H1 (cell line): ENCODE results near the gene IFNG. TPM values are rescaled to one million over a fixed set of nuclear protein-coding genes. Genes with fewer than 3 reads are reported as not detected.
"Not testable (repeated sequence)": the region's sequence is repeated elsewhere in the genome, so short reads cannot be mapped to it uniquely, and the experiment has no call there.

Source experiments
- CTCF ChIA-PET: fragments of 300-600 bp; sonication (Branson Sonifier 250); formaldehyde crosslinking; loops from one replicate; lab custom pipeline; 2021; ENCODE audit not compliant: partially characterized antibody; lab: Charles Lee
- POLR2A ChIA-PET: fragments of 300-600 bp; sonication (Branson Sonifier 250); formaldehyde crosslinking; loops from one replicate; lab custom pipeline; 2021; ENCODE audit warnings: inconsistent platforms; ENCODE audit not compliant: partially characterized antibody; lab: Charles Lee
- DNase-seq, 2 experiments: peaks; one replicate each; pipeline versions ENCODE4 v3.0.0 to v3.0.0-alpha.2; 2010 to 2022; ENCODE audit warnings: low spot score in 2 of 2, low read depth in 1 of 2, mixed read lengths in 1 of 2
- FAIRE-seq: peaks from 2 replicates; lab custom pipeline; 2011; peaks lifted over from hg19 to GRCh38; lab: Jason Lieb, UNC
- H2AFZ ChIP-seq: 2 replicates; pipeline ENCODE4 v1.8.1; 2012; ENCODE audit warnings: low read length, inconsistent platforms
- H2AK5ac ChIP-seq: 2 replicates; pipeline ENCODE4 v1.6.1; 2013; ENCODE audit warnings: low read depth, low read length
- H2BK120ac ChIP-seq: replicated peaks from 2 replicates; pipeline ENCODE3; 2013; ENCODE audit warnings: low read depth, low read length, inconsistent platforms
- H2BK12ac ChIP-seq: 2 replicates; pipeline ENCODE4 v1.6.1; 2013; ENCODE audit warnings: low read depth, low read length
- H2BK15ac ChIP-seq: 2 replicates; pipeline ENCODE4 v1.6.1; 2013; ENCODE audit warnings: low read length
- H2BK20ac ChIP-seq: 2 replicates; pipeline ENCODE4 v1.6.1; 2013; ENCODE audit warnings: low read length
- H2BK5ac ChIP-seq: 2 replicates; pipeline ENCODE4 v1.6.1; 2013; ENCODE audit warnings: low read depth, low read length
- H3K14ac ChIP-seq: 2 replicates; pipeline ENCODE4 v1.6.1; 2013; ENCODE audit warnings: inconsistent platforms; ENCODE audit not compliant: insufficient read length
- H3K18ac ChIP-seq: 2 replicates; pipeline ENCODE4 v1.6.1; 2013; ENCODE audit warnings: low read length; ENCODE audit errors: extremely low read depth
- H3K23ac ChIP-seq: 2 replicates; pipeline ENCODE4 v1.6.1; 2013; ENCODE audit warnings: inconsistent platforms; ENCODE audit not compliant: insufficient read length
- H3K23me2 ChIP-seq: 2 replicates; pipeline ENCODE4 v1.6.1; 2013; ENCODE audit warnings: low read depth, low read length
- H3K27ac ChIP-seq: 2 replicates; pipeline ENCODE4 v1.6.1; 2011; ENCODE audit warnings: low read depth, low read length, inconsistent platforms
- H3K27me3 ChIP-seq, 4 experiments: replicated peaks in 1 of 4; 1 replicate in 1 of 4; 2 replicates in 3 of 4; pipeline versions ENCODE4 v1.6.1 to v1.8.1; 2011 to 2013; ENCODE audit warnings: low read length in 3 of 4, mild to moderate bottlenecking in 3 of 4, inconsistent platforms in 2 of 4, mixed read lengths in 2 of 4, moderate library complexity in 1 of 4; ENCODE audit not compliant: control insufficient read depth in 3 of 4, insufficient read depth in 3 of 4; ENCODE audit errors: extremely low read depth in 1 of 4
- H3K36me3 ChIP-seq, 4 experiments: 2 replicates each; pipeline versions ENCODE4 v1.6.1 to v1.8.1; 2011 to 2013; ENCODE audit warnings: mild to moderate bottlenecking in 4 of 4, low read length in 3 of 4, moderate library complexity in 2 of 4, control low read depth in 1 of 4, inconsistent platforms in 1 of 4; ENCODE audit not compliant: insufficient read depth in 4 of 4, control insufficient read depth in 2 of 4
- H3K4ac ChIP-seq: replicated peaks from 2 replicates; pipeline ENCODE3; 2013; ENCODE audit warnings: low read length, low read depth, mixed read lengths, inconsistent platforms; ENCODE audit not compliant: insufficient read length
- H3K4me1 ChIP-seq, 4 experiments: replicated peaks in 1 of 4; 1 replicate in 1 of 4; 2 replicates in 3 of 4; pipeline versions ENCODE4 v1.6.1 to v1.8.1; 2011 to 2013; ENCODE audit warnings: low read length in 3 of 4, inconsistent platforms in 2 of 4, mixed read lengths in 1 of 4; ENCODE audit not compliant: insufficient read depth in 4 of 4, control insufficient read depth in 3 of 4
- H3K4me2 ChIP-seq, 2 experiments: 2 replicates each; pipeline versions ENCODE4 v1.6.1 to v1.8.1; 2011 to 2013; ENCODE audit warnings: low read depth in 2 of 2, low read length in 2 of 2, control low read depth in 1 of 2, inconsistent platforms in 1 of 2, mild to moderate bottlenecking in 1 of 2; ENCODE audit not compliant: insufficient read depth in 1 of 2
- H3K4me3 ChIP-seq, 4 experiments: fragments of 200-600, 300-600 bp in 1 of 4; sonication (generic), shearing (Covaris generic), sonication (Bioruptor Twin) in 1 of 4; 2 replicates each; pipeline versions ENCODE4 v1.5.1 to v1.8.1; 2011 to 2016; ENCODE audit warnings: low read length in 4 of 4, low read depth in 3 of 4, control low read depth in 2 of 4, inconsistent platforms in 2 of 4, mild to moderate bottlenecking in 2 of 4, mixed read lengths in 1 of 4, moderate library complexity in 1 of 4; ENCODE audit not compliant: insufficient read depth in 2 of 4; ENCODE audit errors: extremely low read depth in 1 of 4
- H3K56ac ChIP-seq: replicated peaks from 2 replicates; pipeline ENCODE3; 2013; ENCODE audit warnings: low read depth, mild to moderate bottlenecking, mixed read lengths, low read length, inconsistent platforms; ENCODE audit not compliant: insufficient read length
- H3K79me1 ChIP-seq: 2 replicates; pipeline ENCODE4 v1.6.1; 2013; ENCODE audit warnings: low read depth, low read length, control low read depth
- H3K79me2 ChIP-seq, 2 experiments: 2 replicates each; pipeline versions ENCODE4 v1.6.1 to v1.8.1; 2012 to 2013; ENCODE audit warnings: low read length in 2 of 2, mild to moderate bottlenecking in 2 of 2, inconsistent platforms in 1 of 2; ENCODE audit not compliant: insufficient read depth in 2 of 2, control insufficient read depth in 1 of 2
- H3K9ac ChIP-seq, 4 experiments: replicated peaks in 1 of 4; 1 replicate in 1 of 4; 2 replicates in 3 of 4; pipeline versions ENCODE4 v1.6.1 to v1.8.1; 2011 to 2013; ENCODE audit warnings: low read depth in 3 of 4, low read length in 3 of 4, control low read depth in 2 of 4, mild to moderate bottlenecking in 2 of 4, moderate library complexity in 2 of 4, inconsistent platforms in 1 of 4; ENCODE audit errors: extremely low read depth in 1 of 4
- H3K9me3 ChIP-seq, 2 experiments: 2 replicates each; pipeline versions ENCODE4 v1.6.1 to v1.8.1; 2012 to 2013; ENCODE audit warnings: mild to moderate bottlenecking in 2 of 2, moderate library complexity in 2 of 2, control low read depth in 1 of 2, inconsistent platforms in 1 of 2, low read depth in 1 of 2, low read length in 1 of 2, mixed read lengths in 1 of 2; ENCODE audit not compliant: insufficient read depth in 2 of 2
- H4K20me1 ChIP-seq, 2 experiments: replicated peaks in 1 of 2; 2 replicates each; pipeline versions ENCODE3 to v1.8.1; 2011 to 2013; ENCODE audit warnings: inconsistent platforms in 2 of 2, low read length in 2 of 2, mild to moderate bottlenecking in 1 of 2; ENCODE audit not compliant: insufficient read depth in 2 of 2, control insufficient read depth in 1 of 2
- H4K5ac ChIP-seq: 2 replicates; pipeline ENCODE4 v1.6.1; 2013; ENCODE audit warnings: low read length, low read depth, mixed read lengths, inconsistent platforms; ENCODE audit not compliant: insufficient read length
- H4K8ac ChIP-seq: 2 replicates; pipeline ENCODE4 v1.8.0; 2013; ENCODE audit warnings: mild to moderate bottlenecking, moderate library complexity, low read length, inconsistent platforms; ENCODE audit not compliant: insufficient read depth; ENCODE audit errors: extremely low read depth
- H4K91ac ChIP-seq: replicated peaks from 2 replicates; pipeline ENCODE3; 2013; ENCODE audit warnings: low read length, mixed read lengths, inconsistent platforms; ENCODE audit not compliant: insufficient read length
- WGBS, 2 experiments: shearing (Covaris generic) in 1 of 2; methylation state at CpG; one replicate each; pipeline versions ENCODE4 v1.1.6 to v1.1.7; 2013 to 2015; ENCODE audit warnings: low lambda C conversion rate in 2 of 2, mixed read lengths in 2 of 2, inconsistent platforms in 1 of 2, low coverage in 1 of 2, missing lambda C conversion rate in 1 of 2; ENCODE audit not compliant: insufficient replicate concordance in 2 of 2, insufficient coverage in 1 of 2, insufficient read length in 1 of 2; ENCODE audit errors: extremely low coverage in 1 of 2, missing lambda C conversion rate in 1 of 2; 5-methylcytosine and 5-hydroxymethylcytosine counted together
- polyA plus RNA-seq, 7 experiments: library from polyadenylated mRNA; depleted of rRNA in 3 of 7; stranded (reverse) in 5 of 7; unstranded in 2 of 7; fragments of >200 nt in 5 of 7; fragments of 200-250 nt in 2 of 7; gene quantifications; 1 replicate in 5 of 7; 2 replicates in 1 of 7; 4 replicates in 1 of 7; pipeline versions ENCODE4 v1.2.1 to v1.2.3, GENCODE V29; 2011 to 2013; ENCODE audit warnings: missing spikeins in 2 of 7, mixed read lengths in 2 of 7
- total RNA-seq: library from RNA; stranded (reverse); fragmentation: NEBNext Ultra II Directional; extraction: Animal tissue kit (Norgen Biotek cat#: 25700); gene quantifications from 2 replicates; pipeline ENCODE4 v1.2.1, GENCODE V29; 2021

Gene IFNG
- total and polyA plus RNA-seq, 2 of the 8 experiments (the other 6 are each of a cell fraction or from before 2014, with no cell fraction given): not detected

- H2BK15ac ChIP-seq, CTCF ChIA-PET, H3K4me2 ChIP-seq, H3K4me3 ChIP-seq, H3K23ac ChIP-seq, H2AFZ ChIP-seq, H3K79me2 ChIP-seq, H4K91ac ChIP-seq, FAIRE-seq, H3K27ac ChIP-seq, H3K14ac ChIP-seq, POLR2A ChIA-PET, H4K5ac ChIP-seq, H4K20me1 ChIP-seq, H3K56ac ChIP-seq, H4K8ac ChIP-seq, H3K9me3 ChIP-seq, H2BK120ac ChIP-seq, H2BK5ac ChIP-seq, H3K27me3 ChIP-seq, H2BK12ac ChIP-seq, H2BK20ac ChIP-seq, H3K4ac ChIP-seq, H3K9ac ChIP-seq, H3K36me3 ChIP-seq, H3K18ac ChIP-seq, H3K23me2 ChIP-seq, H2AK5ac ChIP-seq, H3K4me1 ChIP-seq, DNase-seq, H3K79me1 ChIP-seq: not testable (repeated sequence)
- 92% methylated on average over 3 of the region's 3 CpGs; no CpG with 5 or more reads in 1 of the 2 experiments for whole genome bisulfite sequencing, 2 experiments
These were observed 15.2 kb upstream of the IFNG start for GRCh38 chr12:68174761-68175160.
